Panc1 (cell line): ENCODE results near the gene CFD.

ENCODE experiments used
- CTCF ChIP-seq: fragments of 450-650 bp; IDR thresholded peaks from 2 replicates; pipeline ENCODE4 v1.5.1; 2017; ENCODE audit warnings: mild to moderate bottlenecking
- POLR2AphosphoS5 ChIP-seq: IDR thresholded peaks from 2 replicates; pipeline ENCODE4 v1.6.1; 2012; ENCODE audit warnings: mild to moderate bottlenecking, low read depth, low read length, moderate library complexity
- SIN3A ChIP-seq: IDR thresholded peaks from 2 replicates; pipeline ENCODE4 v1.6.1; 2012; ENCODE audit warnings: low read depth, mild to moderate bottlenecking, low read length, moderate library complexity, borderline replicate concordance; ENCODE audit not compliant: insufficient read depth
- TCF7L2 ChIP-seq: IDR thresholded peaks from 2 replicates; pipeline ENCODE4 v1.6.1; 2011; ENCODE audit warnings: mild to moderate bottlenecking, low read depth, low read length, inconsistent platforms

GRCh38 chr19:873561-874041 is 14.1 kb downstream of the CFD start:
- no peak for TF ChIP-seq CTCF
- TF ChIP-seq POLR2AphosphoS5 = no peak
- no peak for TF ChIP-seq TCF7L2
- TF ChIP-seq SIN3A = no peak
